ENCODE data around the gene PPP1R37. TPM values are rescaled to one million over a fixed set of nuclear protein-coding genes. Genes with fewer than 3 reads are reported as not detected.

PPP1R37 gene
- total RNA-seq, 2 experiments from 2014 or later: 12.7 to 13.1 TPM

DNA sequence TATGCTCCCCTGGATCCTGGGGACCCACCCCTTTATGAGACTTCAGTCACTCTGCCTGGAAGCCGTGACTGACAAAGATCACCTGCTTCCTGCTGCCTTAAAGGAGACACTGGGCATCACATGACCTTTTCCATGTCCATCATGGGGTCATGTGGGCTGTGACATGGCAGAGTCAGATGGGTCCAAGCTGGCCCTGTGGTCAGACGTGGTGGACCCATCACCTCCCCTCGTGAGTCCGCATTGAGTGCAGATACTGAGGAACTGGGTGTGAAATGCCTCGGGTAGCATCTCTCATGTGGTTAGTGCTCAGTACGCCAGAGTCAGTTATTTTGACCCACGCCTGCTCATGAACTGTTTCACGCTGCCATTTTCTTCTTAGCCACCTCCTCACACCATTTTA lies 40.7 kb downstream of the PPP1R37 start:
- Mint-ChIP-seq H3K4me1 (ENCODE audit: low read depth) (peaks cover 4% of the 10 kb centered on the region), H3K27ac (no peak overlapping the region), H3K36me3 (no peaks in the 10 kb centered on the region), H3K4me3 (no peak overlapping the region), H3K27me3 (no peaks in the 10 kb centered on the region), H3K9me3 (no peaks in the 10 kb centered on the region)
- no peak for DNase-seq
- intact Hi-C loops (cut with micrococcal nuclease): no loop called here
- POLR2A ChIA-PET: no interaction called here
- CTCF ChIA-PET: no interaction called here

DNA sequence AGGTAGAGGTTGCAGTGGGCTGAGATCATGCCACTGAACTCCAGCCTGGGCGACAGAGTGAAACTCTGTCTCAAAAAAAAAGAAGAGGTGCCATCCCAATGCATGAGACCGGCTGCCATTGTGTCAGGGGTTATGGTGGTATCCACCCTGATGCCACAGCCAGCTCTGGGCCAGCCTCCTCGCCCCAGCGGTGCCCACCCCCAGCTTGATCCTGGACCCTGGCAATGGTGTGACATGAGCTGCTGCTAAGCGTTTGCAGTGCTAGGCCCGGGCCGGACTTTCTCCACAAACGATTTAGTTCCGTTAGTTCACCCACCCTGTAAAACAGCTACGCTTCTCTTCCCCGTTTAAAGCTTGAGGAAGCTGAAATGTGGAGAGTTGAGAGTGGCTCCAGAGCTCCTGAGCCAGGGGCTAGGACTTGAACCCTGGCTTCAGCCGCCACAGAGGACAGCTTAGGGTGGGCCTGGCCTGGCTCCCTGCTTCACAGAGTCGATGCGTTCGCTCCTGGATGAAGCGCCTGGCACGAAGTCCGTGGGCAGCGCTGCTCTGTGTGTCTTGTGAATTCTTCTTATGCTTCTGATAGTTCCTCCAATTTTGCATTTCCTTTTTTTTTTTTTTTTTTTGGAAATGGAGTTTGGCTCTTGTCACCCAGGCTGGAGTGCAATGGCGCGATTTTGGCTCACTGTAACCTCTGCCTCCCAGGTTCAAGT lies 42.4 kb downstream of the PPP1R37 start:
- Mint-ChIP-seq H3K27me3 (no peaks in the 10 kb centered on the region), H3K4me1 (ENCODE audit: low read depth) (peaks cover 4% of the 10 kb centered on the region), H3K9me3 (no peaks in the 10 kb centered on the region), H3K4me3 (no peak overlapping the region), H3K36me3 (no peaks in the 10 kb centered on the region), H3K27ac (no peak overlapping the region)
- intact Hi-C loops (cut with micrococcal nuclease): no loop called here
- DNase-seq: no peak
- POLR2A ChIA-PET: interaction anchor here (0.8 kb wide), 1 partner anchor 14 kb away, joined by 3 read pairs; no protein-coding TSS in a partner anchor
- CTCF ChIA-PET: no interaction called here

DNA sequence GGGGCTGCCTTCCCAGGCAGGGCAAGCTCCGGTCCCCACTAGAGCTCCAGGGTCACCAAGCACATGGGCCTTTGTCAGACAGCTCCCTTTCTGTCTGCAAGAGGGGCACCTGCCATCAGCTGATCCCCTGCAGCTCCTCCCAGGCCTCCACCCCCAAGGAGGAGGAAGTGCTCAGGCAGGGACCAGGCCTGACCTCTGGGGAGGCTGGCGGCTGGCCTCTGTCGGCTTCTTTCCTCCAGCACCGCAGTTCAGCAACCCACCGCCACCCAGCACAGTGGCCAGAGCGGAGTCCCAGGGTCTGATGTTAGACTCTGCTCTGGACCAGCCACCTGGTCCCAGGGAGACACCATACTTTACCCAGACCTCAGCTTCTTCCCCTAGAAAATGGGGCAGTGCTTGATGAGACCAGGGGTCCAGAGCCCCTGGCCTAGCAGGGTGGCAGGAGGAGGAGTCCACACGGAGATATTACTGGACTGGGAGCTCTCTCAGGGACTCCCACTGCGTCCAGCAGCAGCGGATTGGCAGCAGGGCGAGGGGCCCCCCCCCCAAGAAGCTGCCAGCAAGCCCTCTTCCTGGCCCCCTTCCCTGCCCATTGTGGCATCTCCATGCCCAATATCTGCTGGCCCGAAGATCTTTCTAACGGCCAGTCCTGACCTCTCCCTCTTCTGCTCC lies 43.7 kb downstream of the PPP1R37 start:
- ChIA-PET POLR2A (no interaction called here), CTCF (interaction anchor here (0.7 kb wide), 1 partner anchor 12 kb away, joined by 3 read pairs; no protein-coding TSS in a partner anchor)
- no peaks in the 10 kb centered on the region for H3K27me3 Mint-ChIP-seq
- H3K4me3 Mint-ChIP-seq: no peak overlapping the region
- no peaks in the 10 kb centered on the region for H3K9me3 Mint-ChIP-seq
- intact Hi-C loops (cut with micrococcal nuclease): no loop called here
- DNase-seq: no peak
- H3K36me3 Mint-ChIP-seq: no peaks in the 10 kb centered on the region
- H3K4me1 Mint-ChIP-seq (ENCODE audit: low read depth): no peaks in the 10 kb centered on the region
- no peak overlapping the region for H3K27ac Mint-ChIP-seq

DNA sequence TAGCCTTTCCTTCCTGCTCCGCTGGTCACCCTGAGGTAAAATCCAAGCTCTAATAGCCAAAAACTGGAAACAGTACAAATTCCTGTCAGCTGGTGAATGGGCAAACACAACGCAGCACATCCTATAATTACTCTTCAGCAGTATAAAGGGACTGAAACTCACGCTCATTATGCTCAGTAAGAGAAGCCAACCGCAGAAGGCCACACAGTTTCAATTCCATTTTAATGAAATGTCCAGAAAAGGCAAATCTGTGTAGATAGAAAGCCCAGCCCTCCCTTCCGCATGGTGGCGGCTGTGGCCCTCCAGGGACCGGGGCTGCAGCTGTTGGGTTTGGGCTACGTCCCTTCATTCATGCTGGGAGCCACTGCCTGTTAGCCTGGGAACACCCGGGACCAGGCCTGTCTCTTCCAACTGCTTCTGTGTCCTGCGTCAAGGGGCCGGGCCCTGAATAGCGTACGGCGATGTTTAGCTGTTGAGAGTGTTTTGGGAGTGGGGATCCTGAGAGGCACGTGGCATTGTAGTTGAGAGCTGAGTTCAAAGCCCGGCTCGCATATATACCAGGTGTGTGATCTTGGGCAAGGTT lies 44.3 kb downstream of the PPP1R37 start:
- no peaks in the 10 kb centered on the region for H3K4me1 Mint-ChIP-seq (ENCODE audit: low read depth)
- peaks cover under 1% of the 10 kb centered on the region for H3K36me3 Mint-ChIP-seq
- H3K27me3 Mint-ChIP-seq: no peaks in the 10 kb centered on the region
- no peak overlapping the region for H3K4me3 Mint-ChIP-seq
- no peak for DNase-seq
- intact Hi-C loops (cut with micrococcal nuclease): no loop called here
- no peaks in the 10 kb centered on the region for H3K9me3 Mint-ChIP-seq
- ChIA-PET POLR2A (no interaction called here), CTCF (no interaction called here)
- no peak overlapping the region for H3K27ac Mint-ChIP-seq

DNA sequence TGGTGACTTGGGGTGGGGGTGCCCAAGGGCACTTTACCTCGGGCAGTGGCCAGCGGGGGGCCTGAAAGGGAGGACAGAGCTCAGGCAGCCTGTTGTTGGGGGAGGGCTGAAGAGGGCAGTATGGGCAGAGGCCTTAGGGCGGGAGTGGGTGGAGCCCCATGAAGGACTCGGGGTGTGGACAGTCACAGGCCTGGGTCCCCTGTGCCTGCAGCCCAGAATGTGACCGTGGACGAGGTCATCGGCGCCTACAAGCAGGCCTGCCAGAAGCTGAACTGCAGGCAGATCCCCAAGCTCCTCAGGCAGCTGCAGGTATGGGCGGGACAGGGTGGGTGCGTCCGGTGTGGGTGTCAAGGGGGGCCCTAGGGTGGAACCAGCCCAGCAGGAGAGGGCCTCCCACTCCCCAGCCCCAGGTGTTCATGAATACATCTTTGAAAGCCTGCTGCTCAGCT lies 45.3 kb downstream of the PPP1R37 start:
- CTCF ChIA-PET: no interaction called here

DNA sequence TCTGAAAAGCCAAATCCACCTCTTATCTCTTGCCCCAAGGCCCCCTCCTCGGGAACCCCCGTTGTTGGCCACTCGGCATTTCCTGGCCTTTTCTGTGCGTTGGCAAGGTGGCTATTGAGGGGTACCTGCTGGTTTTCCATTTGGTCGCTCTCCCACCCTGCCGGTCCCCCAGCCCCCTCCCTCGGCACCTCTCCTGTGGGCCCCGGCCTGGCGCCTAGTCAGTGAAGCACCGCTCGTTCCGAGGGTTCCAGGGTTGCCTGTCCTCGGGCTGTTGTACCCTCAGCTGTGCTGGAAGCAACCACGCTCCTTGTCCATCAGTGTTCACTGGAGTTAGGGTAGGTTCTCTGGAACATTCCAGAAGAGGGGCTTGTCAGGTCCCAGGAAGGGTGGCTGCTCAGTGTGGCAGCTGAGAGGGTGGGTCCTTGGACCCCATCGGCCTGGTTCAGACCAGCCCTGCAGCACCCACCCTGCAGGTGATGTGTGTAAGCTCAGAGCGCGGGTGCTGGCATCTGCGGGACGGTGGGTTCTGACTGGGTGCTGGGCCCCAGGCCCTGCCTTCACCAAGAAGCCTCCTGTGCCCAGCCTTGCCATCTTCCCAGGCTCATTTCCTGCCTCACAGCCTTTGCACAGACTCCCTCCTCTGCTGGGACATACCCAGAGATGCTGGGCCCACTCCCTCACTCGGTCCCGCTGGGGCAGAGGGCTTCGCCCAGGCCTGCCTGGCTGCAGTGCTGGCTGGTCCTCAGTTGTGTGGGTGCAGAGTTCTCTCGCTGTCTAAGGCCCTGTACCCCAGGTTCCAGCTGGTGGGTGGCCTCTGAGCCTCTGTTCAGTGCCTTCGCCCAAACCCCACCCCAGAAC lies 46.5 kb downstream of the PPP1R37 start:
- intact Hi-C loops (cut with micrococcal nuclease): no loop called here
- H3K36me3 Mint-ChIP-seq: peaks cover 9% of the 10 kb centered on the region
- no peaks in the 10 kb centered on the region for H3K4me1 Mint-ChIP-seq (ENCODE audit: low read depth)
- no peaks in the 10 kb centered on the region for H3K27me3 Mint-ChIP-seq
- ChIA-PET CTCF (interaction anchor here (0.6 kb wide), 1 partner anchor 257 kb away, joined by 3 read pairs; no protein-coding TSS in a partner anchor), POLR2A (no interaction called here)
- no peak overlapping the region for H3K27ac Mint-ChIP-seq
- H3K9me3 Mint-ChIP-seq: no peaks in the 10 kb centered on the region
- DNase-seq: no peak
- H3K4me3 Mint-ChIP-seq: no peak overlapping the region

More for the DNA sequence above, 45.3 kb downstream of the PPP1R37 start:
- Mint-ChIP-seq H3K4me3 (no peak overlapping the region), H3K4me1 (ENCODE audit: low read depth) (no peaks in the 10 kb centered on the region), H3K27me3 (no peaks in the 10 kb centered on the region), H3K27ac (no peak overlapping the region), H3K36me3 (peaks cover 9% of the 10 kb centered on the region), H3K9me3 (no peaks in the 10 kb centered on the region)
- intact Hi-C loops (cut with micrococcal nuclease): no loop called here
- POLR2A ChIA-PET: no interaction called here
- no peak for DNase-seq

DNA sequence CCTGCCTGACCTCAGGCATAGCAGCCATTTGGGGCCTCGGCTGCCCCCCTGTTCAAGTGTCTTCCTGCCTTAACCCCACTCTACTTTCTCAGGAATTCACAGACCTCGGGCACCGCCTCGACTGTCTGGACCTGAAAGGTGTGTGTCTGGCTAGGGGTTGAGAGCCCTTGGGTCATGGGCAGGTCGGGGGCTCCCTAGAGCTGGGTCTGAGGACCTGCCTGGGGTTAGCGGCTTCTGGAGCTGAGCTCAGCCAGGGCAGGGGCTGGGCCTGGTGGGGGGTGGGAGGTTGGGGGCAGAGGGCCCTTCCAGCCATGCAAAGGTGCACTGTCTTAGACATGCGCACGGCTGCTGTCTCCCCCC lies 47.1 kb downstream of the PPP1R37 start:
- POLR2A ChIA-PET: no interaction called here

DNA sequence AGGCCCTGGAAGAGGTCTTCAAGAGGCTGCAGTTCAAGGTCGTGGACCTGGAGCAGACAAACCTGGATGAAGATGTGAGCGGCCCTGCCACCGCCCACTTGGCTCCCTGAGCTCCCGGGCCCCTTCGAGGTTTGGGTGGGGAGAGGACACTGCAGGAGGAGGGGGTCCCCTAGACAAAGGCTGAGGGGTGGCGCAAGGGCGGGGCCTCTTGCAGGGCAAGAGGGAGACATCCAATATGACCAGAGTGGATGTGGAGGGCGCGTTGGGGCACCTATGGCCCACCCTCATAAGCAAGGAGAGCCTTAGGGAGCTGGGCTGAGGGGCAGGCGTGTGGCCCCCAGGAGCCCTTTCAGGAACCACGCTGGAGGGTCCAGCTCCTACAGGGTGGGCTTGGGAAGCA lies 47.6 kb downstream of the PPP1R37 start:
- CTCF ChIA-PET: interaction anchor here (1.3 to 1.6 kb wide), 2 partner anchors 14 to 15 kb away, joined by 3 to 5 read pairs; no protein-coding TSS in a partner anchor
- intact Hi-C loops (cut with micrococcal nuclease): no loop called here
- no peak overlapping the region for H3K27ac Mint-ChIP-seq
- H3K9me3 Mint-ChIP-seq: no peaks in the 10 kb centered on the region
- no peak overlapping the region for H3K4me3 Mint-ChIP-seq
- no peaks in the 10 kb centered on the region for H3K4me1 Mint-ChIP-seq (ENCODE audit: low read depth)
- no peaks in the 10 kb centered on the region for H3K27me3 Mint-ChIP-seq
- POLR2A ChIA-PET: no interaction called here
- peaks cover 9% of the 10 kb centered on the region for H3K36me3 Mint-ChIP-seq
- DNase-seq: no peak

More for the DNA sequence above, 47.1 kb downstream of the PPP1R37 start:
- Mint-ChIP-seq H3K27me3 (no peaks in the 10 kb centered on the region), H3K4me3 (no peak overlapping the region), H3K4me1 (ENCODE audit: low read depth) (no peaks in the 10 kb centered on the region), H3K9me3 (no peaks in the 10 kb centered on the region), H3K36me3 (peaks cover 9% of the 10 kb centered on the region), H3K27ac (no peak overlapping the region)
- CTCF ChIA-PET: interaction anchor here (1.3 kb wide), 1 partner anchor 14 kb away, joined by 3 read pairs; no protein-coding TSS in a partner anchor
- intact Hi-C loops (cut with micrococcal nuclease): no loop called here
- DNase-seq: no peak

DNA sequence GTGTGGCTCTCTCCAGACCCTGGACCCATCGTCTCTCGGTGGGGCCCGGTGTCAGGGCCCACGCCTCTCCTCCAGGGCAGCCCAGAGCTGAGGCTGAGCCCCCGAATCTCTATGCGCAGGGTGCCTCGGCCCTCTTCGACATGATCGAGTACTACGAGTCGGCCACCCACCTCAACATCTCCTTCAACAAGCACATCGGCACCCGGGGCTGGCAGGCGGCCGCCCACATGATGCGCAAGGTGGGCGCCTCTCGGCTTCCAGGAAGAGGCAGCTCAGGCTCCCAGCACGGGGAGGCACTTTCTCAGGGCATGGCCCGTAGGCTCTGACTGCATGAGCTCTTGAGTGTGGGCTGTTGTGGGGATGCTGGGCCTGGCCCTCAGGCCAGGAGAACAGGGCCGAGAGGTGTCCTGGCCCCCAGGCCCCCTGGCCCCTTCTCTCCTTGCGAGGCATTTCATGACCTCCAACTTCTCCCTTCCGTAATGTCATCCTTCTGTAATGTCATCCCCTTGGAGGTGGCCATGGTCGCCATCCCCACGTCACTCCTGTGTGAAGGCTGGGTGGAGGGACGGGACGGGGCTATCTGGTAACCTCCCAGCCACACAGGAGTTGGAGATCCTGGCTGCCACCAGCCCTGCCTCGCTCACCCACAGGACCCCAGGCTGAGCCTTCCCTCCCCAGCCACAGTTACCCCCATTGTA lies 48.4 kb downstream of the PPP1R37 start:
- ChIA-PET POLR2A (no interaction called here), CTCF (interaction anchor here (1.3 to 1.6 kb wide), 2 partner anchors 15 to 16 kb away, joined by 3 to 5 read pairs; no protein-coding TSS in a partner anchor)
- Mint-ChIP-seq H3K27me3 (no peaks in the 10 kb centered on the region), H3K27ac (no peak overlapping the region), H3K36me3 (peaks cover 9% of the 10 kb centered on the region), H3K4me3 (no peak overlapping the region), H3K9me3 (no peaks in the 10 kb centered on the region), H3K4me1 (ENCODE audit: low read depth) (no peaks in the 10 kb centered on the region)
- intact Hi-C loops (cut with micrococcal nuclease): no loop called here
- DNase-seq: no peak

DNA sequence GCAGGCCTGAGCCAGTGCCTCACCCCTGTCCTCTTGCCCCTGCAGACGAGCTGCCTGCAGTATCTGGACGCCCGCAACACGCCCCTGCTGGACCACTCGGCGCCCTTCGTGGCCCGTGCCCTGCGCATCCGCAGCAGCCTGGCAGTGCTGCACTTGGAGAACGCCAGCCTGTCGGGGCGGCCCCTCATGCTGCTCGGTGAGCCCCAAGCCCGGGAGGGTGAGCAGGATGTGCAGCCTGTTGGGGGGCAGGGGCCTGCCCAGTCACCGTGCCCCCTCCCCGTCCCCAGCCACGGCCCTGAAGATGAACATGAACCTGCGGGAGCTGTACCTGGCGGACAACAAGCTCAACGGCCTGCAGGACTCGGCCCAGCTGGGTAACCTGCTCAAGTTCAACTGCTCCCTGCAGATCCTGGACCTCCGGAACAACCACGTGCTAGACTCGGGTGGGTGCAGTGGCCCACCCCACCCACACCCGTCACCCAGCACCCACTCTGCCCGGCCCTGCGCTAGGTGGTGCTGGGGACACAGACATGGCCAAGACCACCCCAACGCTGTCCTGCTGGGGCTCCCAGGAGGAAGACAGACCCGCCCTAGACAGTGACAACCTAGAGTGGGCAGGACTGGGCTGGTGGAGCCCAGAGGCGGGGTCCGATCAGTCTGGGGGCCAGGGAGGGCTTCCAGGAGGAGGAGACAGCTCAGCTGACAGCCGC lies 49.2 kb downstream of the PPP1R37 start:
- Mint-ChIP-seq H3K27ac (no peak overlapping the region), H3K4me3 (no peak overlapping the region), H3K27me3 (no peaks in the 10 kb centered on the region), H3K36me3 (peaks cover 9% of the 10 kb centered on the region), H3K9me3 (no peaks in the 10 kb centered on the region), H3K4me1 (ENCODE audit: low read depth) (no peaks in the 10 kb centered on the region)
- DNase-seq: no peak
- ChIA-PET POLR2A (no interaction called here), CTCF (interaction anchor here (0.6 to 1.6 kb wide), 4 partner anchors 10 to 337 kb away, joined by 3 to 5 read pairs (median 3); no protein-coding TSS in a partner anchor)
- intact Hi-C loops (cut with micrococcal nuclease): no loop called here

DNA sequence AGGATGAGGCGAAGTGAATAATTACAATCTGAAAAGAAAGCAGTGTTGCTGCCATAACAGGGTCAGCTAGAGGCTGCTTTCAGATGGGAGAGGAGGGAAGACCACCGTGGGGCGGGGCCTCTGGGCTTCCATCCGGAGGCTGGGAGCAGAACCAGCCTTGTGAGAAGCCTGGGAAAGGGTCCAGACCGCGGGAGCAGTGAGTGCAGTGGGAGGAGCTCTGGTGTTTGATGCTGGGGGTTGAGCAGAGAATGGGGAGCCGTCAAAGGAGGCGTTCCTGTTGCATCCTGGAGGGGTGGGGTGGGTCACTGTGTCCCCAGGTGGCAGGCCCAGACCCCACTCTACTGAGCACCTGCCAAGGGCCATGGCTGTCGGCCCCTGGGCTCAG lies 49.7 kb downstream of the PPP1R37 start:
- H3K4me1 Mint-ChIP-seq (ENCODE audit: low read depth): no peaks in the 10 kb centered on the region
- intact Hi-C loops (cut with micrococcal nuclease): no loop called here
- no peaks in the 10 kb centered on the region for H3K27me3 Mint-ChIP-seq
- H3K36me3 Mint-ChIP-seq: peaks cover 9% of the 10 kb centered on the region
- no peaks in the 10 kb centered on the region for H3K9me3 Mint-ChIP-seq
- no peak overlapping the region for H3K4me3 Mint-ChIP-seq
- H3K27ac Mint-ChIP-seq: no peak overlapping the region
- CTCF ChIA-PET: interaction anchor here (0.6 to 1.2 kb wide), 3 partner anchors 10 to 336 kb away, joined by 3 read pairs; no protein-coding TSS in a partner anchor
- POLR2A ChIA-PET: no interaction called here
- no peak for DNase-seq
